K562 (cell line): Measurements from ENCODE around the gene AAK1. TPM values are rescaled to one million over a fixed set of nuclear protein-coding genes. Genes with fewer than 3 reads are reported as not detected.

Experiments used
- ARID1B ChIP-seq: fragments of 450-650 bp; IDR thresholded peaks from 2 replicates; pipeline ENCODE4 v1.6.1; 2016; ENCODE audit warnings: antibody characterized with exemption, mild to moderate bottlenecking, inconsistent platforms
- EGR1 ChIP-seq: fragments of 450-650 bp; conservative IDR thresholded peaks from 2 replicates; pipeline ENCODE4 v1.6.1; 2017; ENCODE audit warnings: mild to moderate bottlenecking
- EP400 ChIP-seq: fragments of 450-650 bp; IDR thresholded peaks from 2 replicates; pipeline ENCODE4 v1.6.1; 2017; ENCODE audit warnings: antibody characterized with exemption, mild to moderate bottlenecking, moderate library complexity
- HLTF ChIP-seq: fragments of 450-650 bp; IDR thresholded peaks from 2 replicates; pipeline ENCODE4 v1.6.1; 2016
- PHF21A ChIP-seq: fragments of 450-650 bp; IDR thresholded peaks from 2 replicates; pipeline ENCODE4 v1.6.1; 2017; ENCODE audit warnings: low read depth, borderline replicate concordance
- SAP30 ChIP-seq: fragments of 200-600 bp; sonication (generic); IDR thresholded peaks from 2 replicates; pipeline ENCODE4 v1.6.1; 2012; ENCODE audit warnings: borderline replicate concordance, low read depth, mild to moderate bottlenecking, moderate library complexity, low read length, control low read depth, inconsistent platforms; ENCODE audit not compliant: insufficient read depth, poor library complexity, severe bottlenecking
- ZNF431 ChIP-seq: sonication (generic); formaldehyde crosslinking; IDR thresholded peaks from 2 replicates; pipeline ENCODE4 v1.8.0; 2022; ENCODE audit warnings: mild to moderate bottlenecking, missing genetic modification reagents
- ZNF551 ChIP-seq: fragments of 250-450 bp; sonication (Bioruptor Pico); IDR thresholded peaks from 2 replicates; pipeline ENCODE4 v1.5.0; 2021; ENCODE audit warnings: mild to moderate bottlenecking, moderate library complexity
- polyA plus RNA-seq, 8 experiments: library from polyadenylated mRNA; depleted of rRNA in 4 of 8; stranded (reverse) in 5 of 8; unstranded in 3 of 8; fragments of >200 nt; fragmentation: Nextera tagmentation in 2 of 8; fragmentation: Illumina TruSeq in 1 of 8; extraction: Ambion mirVana in 2 of 8; extraction: Trizol in 1 of 8; gene quantifications; 2 replicates each; pipeline versions ENCODE4 v1.2.1 to v1.2.3, GENCODE V29; 2011 to 2014; ENCODE audit warnings: inconsistent platforms in 1 of 8, missing spikeins in 1 of 8
- total RNA-seq, 7 experiments: library from RNA; depleted of rRNA in 6 of 7; stranded (reverse); fragments of >200 nt in 6 of 7; fragmentation: Illumina TruSeq in 2 of 7; extraction: Trizol in 2 of 7; gene quantifications; 2 replicates each; pipeline versions ENCODE4 v1.2.1 to v1.2.3, GENCODE V29; 2011 to 2021; ENCODE audit warnings: low replicate concordance in 1 of 7
- TF ChIP-seq, protein P1 (sequence below): fragments of 450-650 bp; IDR thresholded peaks from 2 replicates; pipeline ENCODE4 v1.6.1; 2016; ENCODE audit warnings: low read depth
- TF ChIP-seq, protein P2 (sequence below): fragments of 200-800 bp; sonication (Bioruptor generic); IDR thresholded peaks from 2 replicates; pipeline ENCODE4 v1.6.1; 2017; ENCODE audit warnings: missing genetic modification characterization, missing compliant biosample characterization

The AAK1 gene
- total and polyA plus RNA-seq, 9 of the 15 experiments (the other 6 are each of a cell fraction or from before 2014, with no cell fraction given): 0.89 to 17.1 (median 6.0) TPM

DNA sequence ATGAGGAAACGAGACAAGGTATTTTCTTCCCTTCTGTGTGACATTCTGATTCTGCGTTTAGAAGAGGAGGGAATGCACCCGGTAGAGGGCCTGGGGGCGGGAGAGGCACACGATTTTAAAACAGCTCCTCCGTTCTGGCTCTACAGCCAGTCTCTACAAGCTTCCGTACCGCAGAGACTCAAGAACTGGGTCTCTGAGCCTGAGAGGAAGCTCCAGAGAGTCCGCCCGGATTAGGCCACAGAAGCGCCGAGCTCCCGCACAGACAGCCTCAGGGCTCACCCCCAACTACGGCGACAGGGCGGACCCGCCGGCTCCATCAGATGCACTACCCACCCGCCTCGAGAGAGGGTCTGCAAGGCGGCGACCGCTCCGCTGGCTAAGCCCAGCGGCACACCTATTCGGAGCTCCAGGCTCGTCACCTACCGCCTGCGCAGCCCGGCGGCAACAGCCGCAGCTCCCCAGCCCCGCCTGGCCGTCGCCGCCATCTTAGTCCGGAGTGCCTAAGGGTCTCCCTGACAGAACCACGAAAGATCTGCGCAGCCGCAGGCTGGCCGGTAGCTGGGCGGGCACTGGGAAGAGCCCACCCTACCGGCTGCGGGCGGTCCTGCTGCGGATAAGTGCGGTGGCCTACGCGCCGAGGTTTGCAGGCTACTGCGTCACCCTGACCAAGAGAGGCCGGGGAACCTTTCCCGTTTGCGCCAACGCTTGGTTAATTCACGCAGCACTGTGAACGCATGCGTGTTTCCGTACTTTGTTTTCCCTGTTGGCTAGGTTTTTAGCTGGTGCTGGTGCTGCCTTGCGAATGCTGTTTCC lies 206.4 kb downstream of the AAK1 start, which contains the start of gene NFU1 (continued):
- TF ChIP-seq EP400 (peak; percentile 70), ARID1B (peak; percentile 28; the same call in 1 of the 2 replicates), SAP30 (peak; percentile 81), HLTF (no peak), ZNF551 (no peak), EGR1 (0 out of 2 replicates have a peak, but pooled peaks have one; percentile 23), ZNF431 (CRISPR knock-in tag) (peak; percentile 61; the same call in 1 of the 2 replicates), PHF21A (no peak)
- TF ChIP-seq, protein P1, sequence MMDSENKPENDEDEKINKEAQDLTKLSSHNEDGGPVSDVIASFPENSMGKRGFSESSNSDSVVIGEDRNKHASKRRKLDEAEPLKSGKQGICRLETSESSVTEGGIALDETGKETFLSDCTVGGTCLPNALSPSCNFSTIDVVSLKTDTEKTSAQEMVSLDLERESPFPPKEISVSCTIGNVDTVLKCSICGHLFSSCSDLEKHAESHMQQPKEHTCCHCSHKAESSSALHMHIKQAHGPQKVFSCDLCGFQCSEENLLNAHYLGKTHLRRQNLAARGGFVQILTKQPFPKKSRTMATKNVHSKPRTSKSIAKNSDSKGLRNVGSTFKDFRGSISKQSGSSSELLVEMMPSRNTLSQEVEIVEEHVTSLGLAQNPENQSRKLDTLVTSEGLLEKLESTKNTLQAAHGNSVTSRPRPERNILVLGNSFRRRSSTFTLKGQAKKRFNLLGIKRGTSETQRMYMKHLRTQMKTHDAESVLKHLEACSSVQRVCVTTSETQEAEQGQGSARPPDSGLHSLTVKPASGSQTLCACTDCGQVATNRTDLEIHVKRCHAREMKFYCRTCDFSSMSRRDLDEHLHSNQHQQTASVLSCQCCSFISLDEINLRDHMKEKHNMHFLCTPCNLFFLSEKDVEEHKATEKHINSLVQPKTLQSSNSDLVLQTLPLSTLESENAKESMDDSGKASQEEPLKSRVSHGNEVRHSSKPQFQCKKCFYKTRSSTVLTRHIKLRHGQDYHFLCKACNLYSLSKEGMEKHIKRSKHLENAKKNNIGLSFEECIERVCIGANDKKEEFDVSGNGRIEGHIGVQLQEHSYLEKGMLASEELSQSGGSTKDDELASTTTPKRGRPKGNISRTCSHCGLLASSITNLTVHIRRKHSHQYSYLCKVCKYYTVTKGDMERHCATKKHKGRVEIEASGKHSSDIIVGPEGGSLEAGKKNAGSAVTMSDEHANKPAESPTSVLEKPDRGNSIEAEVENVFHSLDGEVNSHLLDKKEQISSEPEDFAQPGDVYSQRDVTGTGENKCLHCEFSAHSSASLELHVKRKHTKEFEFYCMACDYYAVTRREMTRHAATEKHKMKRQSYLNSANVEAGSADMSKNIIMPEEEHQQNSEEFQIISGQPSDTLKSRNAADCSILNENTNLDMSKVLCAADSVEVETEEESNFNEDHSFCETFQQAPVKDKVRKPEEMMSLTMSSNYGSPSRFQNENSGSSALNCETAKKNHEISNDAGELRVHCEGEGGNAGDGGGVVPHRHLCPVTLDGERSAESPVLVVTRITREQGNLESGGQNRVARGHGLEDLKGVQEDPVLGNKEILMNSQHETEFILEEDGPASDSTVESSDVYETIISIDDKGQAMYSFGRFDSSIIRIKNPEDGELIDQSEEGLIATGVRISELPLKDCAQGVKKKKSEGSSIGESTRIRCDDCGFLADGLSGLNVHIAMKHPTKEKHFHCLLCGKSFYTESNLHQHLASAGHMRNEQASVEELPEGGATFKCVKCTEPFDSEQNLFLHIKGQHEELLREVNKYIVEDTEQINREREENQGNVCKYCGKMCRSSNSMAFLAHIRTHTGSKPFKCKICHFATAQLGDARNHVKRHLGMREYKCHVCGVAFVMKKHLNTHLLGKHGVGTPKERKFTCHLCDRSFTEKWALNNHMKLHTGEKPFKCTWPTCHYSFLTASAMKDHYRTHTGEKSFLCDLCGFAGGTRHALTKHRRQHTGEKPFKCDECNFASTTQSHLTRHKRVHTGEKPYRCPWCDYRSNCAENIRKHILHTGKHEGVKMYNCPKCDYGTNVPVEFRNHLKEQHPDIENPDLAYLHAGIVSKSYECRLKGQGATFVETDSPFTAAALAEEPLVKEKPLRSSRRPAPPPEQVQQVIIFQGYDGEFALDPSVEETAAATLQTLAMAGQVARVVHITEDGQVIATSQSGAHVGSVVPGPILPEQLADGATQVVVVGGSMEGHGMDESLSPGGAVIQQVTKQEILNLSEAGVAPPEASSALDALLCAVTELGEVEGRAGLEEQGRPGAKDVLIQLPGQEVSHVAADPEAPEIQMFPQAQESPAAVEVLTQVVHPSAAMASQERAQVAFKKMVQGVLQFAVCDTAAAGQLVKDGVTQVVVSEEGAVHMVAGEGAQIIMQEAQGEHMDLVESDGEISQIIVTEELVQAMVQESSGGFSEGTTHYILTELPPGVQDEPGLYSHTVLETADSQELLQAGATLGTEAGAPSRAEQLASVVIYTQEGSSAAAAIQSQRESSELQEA: peak; percentile 70
- TF ChIP-seq, protein P2, sequence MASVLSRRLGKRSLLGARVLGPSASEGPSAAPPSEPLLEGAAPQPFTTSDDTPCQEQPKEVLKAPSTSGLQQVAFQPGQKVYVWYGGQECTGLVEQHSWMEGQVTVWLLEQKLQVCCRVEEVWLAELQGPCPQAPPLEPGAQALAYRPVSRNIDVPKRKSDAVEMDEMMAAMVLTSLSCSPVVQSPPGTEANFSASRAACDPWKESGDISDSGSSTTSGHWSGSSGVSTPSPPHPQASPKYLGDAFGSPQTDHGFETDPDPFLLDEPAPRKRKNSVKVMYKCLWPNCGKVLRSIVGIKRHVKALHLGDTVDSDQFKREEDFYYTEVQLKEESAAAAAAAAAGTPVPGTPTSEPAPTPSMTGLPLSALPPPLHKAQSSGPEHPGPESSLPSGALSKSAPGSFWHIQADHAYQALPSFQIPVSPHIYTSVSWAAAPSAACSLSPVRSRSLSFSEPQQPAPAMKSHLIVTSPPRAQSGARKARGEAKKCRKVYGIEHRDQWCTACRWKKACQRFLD (CRISPR knock-in tag): peak; percentile 74
